ENCODE results near the gene SNRNP40. TPM values are rescaled to one million over a fixed set of nuclear protein-coding genes. Genes with fewer than 3 reads are reported as not detected.

SNRNP40 gene
- total RNA-seq = 107 and 149 TPM in 2 replicates

DNA sequence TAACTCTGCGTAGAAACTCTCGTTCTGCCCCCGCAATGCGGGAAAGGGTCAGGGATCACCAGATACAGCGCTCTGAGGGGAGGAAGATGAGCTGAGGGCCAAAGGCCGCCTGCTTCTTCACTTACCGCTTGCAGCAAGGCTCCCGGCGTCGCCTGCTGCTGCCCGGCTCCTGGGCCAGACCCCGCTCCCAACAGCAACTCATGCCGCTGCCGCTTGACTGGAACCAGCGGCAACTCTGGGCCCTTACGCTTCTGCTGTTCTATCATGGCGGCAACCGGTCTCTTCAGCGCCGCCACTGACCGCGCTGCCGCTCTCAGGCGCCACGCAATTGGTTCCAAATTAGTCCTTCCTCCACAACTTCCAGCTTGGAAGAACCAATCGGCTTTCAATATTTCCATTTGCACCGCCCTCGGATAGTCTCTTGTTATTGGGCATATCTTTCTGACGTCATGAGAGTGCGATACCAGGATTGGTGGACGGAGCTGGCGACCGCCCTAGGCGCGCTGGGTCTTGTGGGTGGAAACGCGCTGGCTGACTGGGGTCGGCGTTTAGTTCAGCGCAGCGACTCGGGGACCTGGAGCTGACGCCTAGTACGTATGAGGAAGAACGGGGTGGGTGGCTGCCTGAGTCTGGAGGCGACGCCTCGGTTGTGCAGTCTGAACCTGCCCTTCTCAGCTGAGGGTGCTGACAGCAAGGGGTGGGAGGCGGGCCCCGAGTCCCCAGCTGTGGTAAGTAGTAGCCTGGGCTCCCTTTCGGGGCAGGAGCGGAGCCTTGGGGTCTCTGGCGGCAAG, at the start of gene SNRNP40, which contains the start of gene ZCCHC17:
Gene SNRNP40 (minus strand): TSS at position 303 of the 791 bp plus-strand sequence. CDS start 37 bp downstream, at position 266.
Gene ZCCHC17 (plus strand): TSS at position 547 of the 791 bp plus-strand sequence. CDS start 13,067 bp downstream, outside the sequence.

DNA sequence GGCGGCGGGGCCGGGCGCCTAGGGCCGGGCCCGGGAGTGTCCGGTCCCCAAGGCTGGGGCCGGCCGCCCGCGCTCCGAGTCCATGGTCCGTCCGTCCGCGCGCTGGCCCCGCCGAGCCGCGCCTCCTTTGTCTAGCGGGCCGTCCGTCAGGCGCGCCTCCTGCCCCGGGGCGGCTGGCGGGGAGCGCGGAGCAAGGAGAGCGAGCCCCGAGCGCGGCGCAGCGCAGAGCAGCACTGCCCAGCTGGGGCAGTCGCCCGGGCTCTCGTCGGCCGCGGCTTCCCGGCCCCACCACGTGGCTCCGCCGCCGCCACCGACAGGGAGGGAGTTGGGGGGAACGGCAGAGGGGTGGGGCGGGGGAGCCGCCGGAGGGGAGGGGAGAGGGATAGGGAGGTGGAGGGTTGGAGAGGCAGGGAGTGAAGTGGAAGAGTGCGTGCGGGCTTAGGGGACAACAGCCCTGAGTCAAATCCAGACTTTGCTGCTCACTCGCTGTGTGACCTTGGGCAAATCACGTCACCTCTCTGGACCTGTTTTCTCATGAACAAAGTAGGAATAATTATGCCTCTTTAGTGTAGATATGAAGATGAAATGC, 56.8 kb downstream of the SNRNP40 start, which contains the start of gene NKAIN1:
Gene NKAIN1 (minus strand): TSS at position 235 of the 589 bp plus-strand sequence. CDS start 340 bp downstream, outside the sequence.

Other genes starting within 250 kb of the SNRNP40 start
- 65.0 and 74.3 TPM in 2 replicates for gene PUM1, start 231.1 kb downstream of the SNRNP40 start, total RNA-seq
- gene NKAIN1, start 56.9 kb downstream of the SNRNP40 start, total RNA-seq = under 0.01 and 0.59 TPM in 2 replicates
- 25.4 and 37.5 TPM in 2 replicates for gene ZCCHC17, start 244 bp upstream of the SNRNP40 start, total RNA-seq
- 204 and 478 TPM in 2 replicates for gene FABP3, start 76.3 kb upstream of the SNRNP40 start, total RNA-seq
- 15.4 and 20.9 TPM in 2 replicates for gene SERINC2, start 116.4 kb upstream of the SNRNP40 start, total RNA-seq